IPS DF 4.7 (cell line): ENCODE results near the gene PEX16.

Source experiments
- DNase-seq: peaks from one replicate; pipeline ENCODE4 v3.0.0-alpha.2; 2013; ENCODE audit warnings: low spot score; ENCODE audit errors: extremely low read depth

The PEX16 gene

GRCh38 chr11:45917623-45918330 is at the start of gene PEX16:
PEX16 (minus strand) TSS chr11:45917877; CDS start chr11:45917811, 66 bp downstream.
- DNase-seq, result peak; percentile 83

GRCh38 chr11:45964911-45965389 is 47.3 kb upstream of the PEX16 start:
- peak; percentile 79 for DNase-seq

GRCh38 chr11:45961751-45962240 is 44.1 kb upstream of the PEX16 start:
- DNase-seq, result no peak

GRCh38 chr11:45960387-45961095 is 42.9 kb upstream of the PEX16 start:
- DNase-seq, result no peak

- DNase-seq, result no peak
Observed at GRCh38 chr11:45959851-45960250, 42.2 kb upstream of the PEX16 start.

GRCh38 chr11:45949992-45950407 is 32.3 kb upstream of the PEX16 start:
- DNase-seq, result no peak

- DNase-seq, result no peak
Observed at GRCh38 chr11:45948356-45948755, 30.7 kb upstream of the PEX16 start.

GRCh38 chr11:45947885-45948284 is 30.2 kb upstream of the PEX16 start:
- DNase-seq, result no peak

GRCh38 chr11:45945397-45945999 is 27.8 kb upstream of the PEX16 start:
- DNase-seq, result no peak

- DNase-seq, result no peak
Observed at GRCh38 chr11:45942381-45942780, 24.7 kb upstream of the PEX16 start.

GRCh38 chr11:45941285-45941684 is 23.6 kb upstream of the PEX16 start:
- DNase-seq, result no peak

- DNase-seq, result no peak
Observed at GRCh38 chr11:45939836-45940235, 22.2 kb upstream of the PEX16 start.

GRCh38 chr11:45937916-45938315 is 20.2 kb upstream of the PEX16 start:
- no peak for DNase-seq

GRCh38 chr11:45936511-45937054 is 18.9 kb upstream of the PEX16 start:
- no peak for DNase-seq

- no peak for DNase-seq
Observed at GRCh38 chr11:45935349-45936064, 17.8 kb upstream of the PEX16 start.

- no peak for DNase-seq
Observed at GRCh38 chr11:45934580-45935318, 17.1 kb upstream of the PEX16 start.

- no peak for DNase-seq
Observed at GRCh38 chr11:45933846-45934579, 16.3 kb upstream of the PEX16 start.

- DNase-seq, result no peak
Observed at GRCh38 chr11:45933131-45933831, 15.6 kb upstream of the PEX16 start.

GRCh38 chr11:45932217-45932616 is 14.5 kb upstream of the PEX16 start:
- DNase-seq, result no peak
